WI38 (cell line): ENCODE results near the gene CHCHD10.

Experiments
- H3K4me3 ChIP-seq: 2 replicates; pipeline ENCODE4 v1.5.1; 2011; ENCODE audit warnings: low read depth, mild to moderate bottlenecking, control low read depth, low read length
- TF ChIP-seq, protein P1 (sequence below): IDR thresholded peaks from 2 replicates; pipeline ENCODE4 v1.5.1; 2012; ENCODE audit warnings: low read depth, mild to moderate bottlenecking, control low read depth, low read length

CHCHD10 gene

GRCh38 chr22:23786752-23787599 lies 19.2 kb upstream of the CHCHD10 start, which contains the start of gene SMARCB1:
Gene SMARCB1 (plus strand): TSS chr22:23786966. CDS start chr22:23787170, 204 bp downstream.
- H3K4me3 ChIP-seq, result peak within 1 kb of the TSS; percentile 77
- TF ChIP-seq, protein P1, sequence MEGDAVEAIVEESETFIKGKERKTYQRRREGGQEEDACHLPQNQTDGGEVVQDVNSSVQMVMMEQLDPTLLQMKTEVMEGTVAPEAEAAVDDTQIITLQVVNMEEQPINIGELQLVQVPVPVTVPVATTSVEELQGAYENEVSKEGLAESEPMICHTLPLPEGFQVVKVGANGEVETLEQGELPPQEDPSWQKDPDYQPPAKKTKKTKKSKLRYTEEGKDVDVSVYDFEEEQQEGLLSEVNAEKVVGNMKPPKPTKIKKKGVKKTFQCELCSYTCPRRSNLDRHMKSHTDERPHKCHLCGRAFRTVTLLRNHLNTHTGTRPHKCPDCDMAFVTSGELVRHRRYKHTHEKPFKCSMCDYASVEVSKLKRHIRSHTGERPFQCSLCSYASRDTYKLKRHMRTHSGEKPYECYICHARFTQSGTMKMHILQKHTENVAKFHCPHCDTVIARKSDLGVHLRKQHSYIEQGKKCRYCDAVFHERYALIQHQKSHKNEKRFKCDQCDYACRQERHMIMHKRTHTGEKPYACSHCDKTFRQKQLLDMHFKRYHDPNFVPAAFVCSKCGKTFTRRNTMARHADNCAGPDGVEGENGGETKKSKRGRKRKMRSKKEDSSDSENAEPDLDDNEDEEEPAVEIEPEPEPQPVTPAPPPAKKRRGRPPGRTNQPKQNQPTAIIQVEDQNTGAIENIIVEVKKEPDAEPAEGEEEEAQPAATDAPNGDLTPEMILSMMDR, result no peak

DNA sequence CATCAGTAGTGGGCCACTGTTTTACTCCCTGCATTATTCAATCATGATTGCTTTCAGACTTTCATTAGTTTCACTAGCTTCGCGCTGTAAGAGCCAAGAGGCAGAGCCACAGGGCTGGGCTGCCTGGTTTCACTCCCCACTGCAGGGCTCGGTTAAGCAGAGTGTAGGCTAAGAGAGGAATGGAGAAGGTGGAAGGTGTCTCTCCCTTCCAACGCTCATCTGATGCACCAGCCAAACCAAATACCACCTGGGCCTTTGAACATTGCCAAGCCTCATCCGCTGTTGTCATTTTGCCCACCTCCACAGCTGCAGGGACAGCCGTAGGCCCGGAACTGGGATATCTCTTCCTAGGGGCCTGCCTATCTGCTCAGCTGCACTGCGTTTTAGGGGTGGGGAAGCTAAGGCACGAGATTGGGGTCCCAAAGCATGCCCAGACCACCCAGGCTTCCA lies 18.5 kb upstream of the CHCHD10 start:
- TF ChIP-seq, protein P1, result no peak
- peak overlapping the region; percentile 77 for H3K4me3 ChIP-seq

DNA sequence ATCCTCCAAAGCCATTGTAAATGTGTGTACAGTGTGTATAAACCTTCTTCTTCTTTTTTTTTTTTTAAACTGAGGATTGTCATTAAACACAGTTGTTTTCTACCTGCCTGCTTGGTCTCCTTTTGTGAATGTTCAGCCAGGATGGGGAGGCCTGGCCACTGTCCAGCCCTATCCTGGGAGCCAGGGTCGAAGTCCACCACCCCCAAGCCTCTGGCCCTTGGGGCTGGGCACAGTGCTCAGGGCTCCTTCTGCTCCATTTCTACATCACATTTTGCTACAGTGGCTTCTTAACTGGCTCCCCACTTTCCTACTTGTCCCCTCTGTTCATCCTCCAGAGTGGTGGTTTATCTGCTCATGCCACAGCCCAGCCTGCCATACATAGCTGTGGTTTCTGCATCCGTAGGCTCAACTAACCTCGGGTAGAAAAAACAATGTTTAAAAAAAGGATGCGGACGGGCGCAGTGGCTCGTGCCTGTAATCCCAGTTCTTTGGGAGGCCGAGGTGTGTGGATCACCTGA lies 16.5 kb upstream of the CHCHD10 start:
- no peak overlapping the region for H3K4me3 ChIP-seq
- TF ChIP-seq, protein P1, result no peak

DNA sequence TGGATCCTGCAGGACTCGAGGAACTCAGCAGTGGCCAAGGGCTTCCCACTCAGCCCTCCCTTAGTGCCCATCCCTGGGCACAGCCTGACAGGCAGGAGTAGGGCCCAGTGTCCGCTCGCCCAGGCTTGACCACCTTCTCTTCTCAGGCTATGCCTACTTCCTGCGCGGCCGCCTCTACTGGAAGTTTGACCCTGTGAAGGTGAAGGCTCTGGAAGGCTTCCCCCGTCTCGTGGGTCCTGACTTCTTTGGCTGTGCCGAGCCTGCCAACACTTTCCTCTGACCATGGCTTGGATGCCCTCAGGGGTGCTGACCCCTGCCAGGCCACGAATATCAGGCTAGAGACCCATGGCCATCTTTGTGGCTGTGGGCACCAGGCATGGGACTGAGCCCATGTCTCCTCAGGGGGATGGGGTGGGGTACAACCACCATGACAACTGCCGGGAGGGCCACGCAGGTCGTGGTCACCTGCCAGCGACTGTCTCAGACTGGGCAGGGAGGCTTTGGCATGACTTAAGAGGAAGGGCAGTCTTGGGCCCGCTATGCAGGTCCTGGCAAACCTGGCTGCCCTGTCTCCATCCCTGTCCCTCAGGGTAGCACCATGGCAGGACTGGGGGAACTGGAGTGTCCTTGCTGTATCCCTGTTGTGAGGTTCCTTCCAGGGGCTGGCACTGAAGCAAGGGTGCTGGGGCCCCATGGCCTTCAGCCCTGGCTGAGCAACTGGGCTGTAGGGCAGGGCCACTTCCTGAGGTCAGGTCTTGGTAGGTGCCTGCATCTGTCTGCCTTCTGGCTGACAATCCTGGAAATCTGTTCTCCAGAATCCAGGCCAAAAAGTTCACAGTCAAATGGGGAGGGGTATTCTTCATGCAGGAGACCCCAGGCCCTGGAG lies 15.7 kb upstream of the CHCHD10 start:
- TF ChIP-seq, protein P1, result no peak
- no peak overlapping the region for H3K4me3 ChIP-seq

DNA sequence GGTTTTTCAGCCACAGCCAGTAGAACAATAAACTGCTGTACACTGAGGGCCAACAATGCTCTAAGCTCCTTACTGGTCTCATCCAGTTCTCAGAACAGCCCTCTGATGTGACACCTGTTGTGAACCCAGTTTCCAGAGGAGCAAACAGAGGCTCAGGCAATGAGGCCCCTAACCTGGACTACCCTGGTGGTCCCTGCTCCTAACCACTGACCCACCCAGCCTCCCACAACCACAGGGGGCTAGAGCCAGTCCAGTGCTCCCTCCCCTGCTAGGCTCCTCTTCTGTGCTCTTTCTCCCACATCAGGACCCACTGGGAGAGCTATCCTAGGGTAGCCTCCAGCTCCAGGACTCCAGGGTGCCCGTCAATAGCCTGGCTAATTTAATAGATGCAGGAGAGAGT lies 14.9 kb upstream of the CHCHD10 start:
- TF ChIP-seq, protein P1, result no peak
- no peak overlapping the region for H3K4me3 ChIP-seq

- H3K4me3 ChIP-seq, result no peak overlapping the region
- TF ChIP-seq, protein P1, result no peak
These were observed 14.5 kb upstream of the CHCHD10 start for GRCh38 chr22:23782252-23782651.
